ENCODE results near the gene LRWD1. TPM values are rescaled to one million over a fixed set of nuclear protein-coding genes. Genes with fewer than 3 reads are reported as not detected.
A peak's percentile ranks its signal among the peaks of the same experiment; 100 is the strongest.

Gene LRWD1
- 10 to 100 TPM in 1 of 2 donors, 1 to 10 TPM in 1; 9.8 to 12.2 TPM for total RNA-seq
- long read RNA-seq, transcript LRWD1-201 (15 exons, 2,215 nt), result major isoform, 25 of 39 reads
- long read RNA-seq, partial matches to known transcripts, result 5 of 39 reads
- long read RNA-seq, other reads (novel, unspliced or antisense), result 9 of 39 reads

DNA sequence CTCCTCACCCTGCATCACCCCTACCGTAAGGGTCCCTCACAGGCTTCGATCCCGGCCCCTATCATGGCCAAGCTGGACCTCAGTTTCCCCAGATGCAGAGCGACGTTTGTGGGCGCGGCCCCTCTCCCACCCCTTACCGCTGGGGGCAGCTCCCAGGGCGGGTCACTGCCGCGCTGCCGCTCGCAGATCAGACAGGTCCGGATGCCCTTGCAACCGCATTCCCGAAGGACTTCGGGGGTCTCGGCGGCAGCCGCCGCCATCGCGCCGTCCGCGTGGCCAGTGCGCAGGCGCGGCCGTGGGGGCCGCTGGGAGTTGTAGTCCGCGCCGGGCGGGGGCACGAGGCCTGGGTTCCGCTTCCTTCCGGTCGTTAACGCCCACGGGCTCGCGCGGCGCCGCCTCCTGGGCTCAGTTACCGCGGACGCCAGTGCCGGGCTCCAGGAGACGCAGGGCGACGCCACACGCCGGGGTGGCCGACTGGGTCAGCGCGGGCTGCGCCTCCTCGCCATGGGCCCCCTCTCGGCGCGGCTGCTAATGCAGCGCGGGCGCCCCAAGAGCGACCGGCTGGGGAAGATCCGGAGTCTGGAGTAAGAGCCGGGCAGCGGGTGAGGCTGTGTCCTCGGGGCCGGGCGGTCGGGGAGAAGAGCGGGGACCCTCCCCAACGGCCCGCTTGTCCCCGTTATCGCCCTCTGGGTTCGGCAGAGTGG lies at the start of gene LRWD1, which contains the start of gene ALKBH4:
Gene LRWD1, plus strand, starts transcription at position 408 of the 704 bp plus-strand sequence. Its CDS starts 97 bp downstream, at position 505.
Gene ALKBH4, minus strand, starts transcription at position 287 of the 704 bp plus-strand sequence. Its CDS starts 27 bp downstream, at position 260.
- intact Hi-C loops (cut with DNase I), result no loop called here
- peak; percentile 96 to 98 for ATAC-seq
- peak; percentile 97 for DNase-seq

DNA sequence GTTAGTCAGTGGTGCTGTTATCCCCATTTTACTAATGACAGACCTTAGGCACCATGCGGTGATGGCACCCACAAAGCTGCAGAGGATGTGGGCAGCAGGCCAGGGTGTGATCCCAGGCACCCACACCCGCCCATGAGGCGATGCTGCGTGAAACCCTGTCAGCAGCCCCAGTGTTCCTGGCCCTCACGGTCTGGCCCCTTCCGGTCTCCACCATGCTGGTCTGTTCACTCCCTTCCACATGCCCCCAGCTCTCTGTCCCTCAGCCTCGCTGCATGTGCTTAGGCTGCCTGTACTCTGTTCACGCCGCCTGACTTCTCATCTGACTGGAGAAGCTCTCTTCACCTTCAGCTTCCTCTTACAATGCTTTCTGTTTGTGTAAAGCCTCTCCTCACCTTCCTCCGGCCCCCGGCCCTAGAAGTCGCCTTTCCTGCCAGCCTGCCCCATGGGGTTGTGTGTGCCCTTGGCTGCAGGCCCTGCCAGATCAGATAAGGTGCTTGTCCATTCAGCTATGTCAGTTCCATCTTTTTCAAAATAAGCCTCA lies 49.0 kb upstream of the LRWD1 start:
- ATAC-seq (peak; percentile 15 to 35), DNase-seq (no peak)

DNA sequence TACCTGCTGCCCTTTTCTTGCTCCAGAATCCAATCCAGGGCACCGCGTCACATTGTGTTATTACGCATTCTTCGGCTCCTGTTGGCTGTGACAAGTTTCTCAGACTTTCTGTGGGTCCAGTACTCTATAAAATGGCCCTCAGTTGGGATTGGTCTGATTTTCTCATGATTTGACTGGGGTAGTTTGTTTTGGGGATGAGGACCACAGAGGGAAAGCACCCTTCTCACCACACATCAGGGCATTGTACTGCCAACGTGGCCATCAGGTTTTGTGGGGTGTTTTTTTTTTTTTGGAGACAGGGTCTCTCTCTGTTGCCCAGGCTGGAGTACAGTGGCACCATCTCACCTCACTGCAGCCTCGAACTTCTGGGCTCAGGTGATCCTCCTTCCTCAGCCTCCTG lies 48.4 kb upstream of the LRWD1 start:
- intact Hi-C loops (cut with DNase I), result no loop called here
- DNase-seq (no peak), ATAC-seq (no peak)

More for the DNA sequence above, 49.0 kb upstream of the LRWD1 start:
- intact Hi-C loops (cut with DNase I), result no loop called here

DNA sequence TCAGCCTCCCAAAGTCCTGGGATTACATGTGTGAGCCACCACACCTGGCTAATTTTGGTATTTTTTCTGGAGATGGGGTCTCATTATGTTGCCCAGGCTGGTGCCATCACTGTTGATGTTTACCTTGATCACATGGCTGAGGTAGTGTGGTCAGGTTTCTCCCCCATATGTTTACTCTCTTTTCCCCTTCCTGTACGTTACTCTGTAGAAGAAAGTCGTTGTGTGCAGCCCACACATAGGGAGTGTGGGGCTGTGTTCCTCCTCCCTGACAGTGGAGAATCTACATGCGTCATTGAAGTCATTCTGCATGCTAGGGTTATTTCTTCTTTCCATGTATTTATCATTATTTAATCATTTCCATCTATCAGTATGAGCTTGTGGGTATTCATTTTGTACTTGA lies 47.7 kb upstream of the LRWD1 start:
- intact Hi-C loops (cut with DNase I), result no loop called here
- ATAC-seq (no peak), DNase-seq (no peak)

DNA sequence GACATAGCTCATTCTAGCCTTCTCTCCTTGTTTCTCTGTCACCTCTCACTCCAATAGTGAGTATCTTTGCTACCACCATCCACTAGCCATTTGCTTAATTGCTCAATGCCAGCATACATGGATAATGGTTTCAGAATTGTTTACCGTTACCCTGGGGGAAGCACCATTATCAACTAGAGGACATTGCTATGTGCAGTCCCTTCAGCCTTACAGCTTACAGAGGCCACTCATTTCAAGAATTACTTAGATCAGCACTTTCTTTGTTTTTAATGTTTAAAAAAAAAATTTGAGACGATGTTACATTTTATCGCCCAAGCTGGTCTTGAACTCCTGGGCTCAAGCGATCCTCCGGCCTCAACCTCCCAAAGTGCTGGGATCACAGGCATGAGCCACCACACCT lies 46.2 kb upstream of the LRWD1 start:
- DNase-seq (no peak), ATAC-seq (no peak)
- intact Hi-C loops (cut with DNase I), result no loop called here

DNA sequence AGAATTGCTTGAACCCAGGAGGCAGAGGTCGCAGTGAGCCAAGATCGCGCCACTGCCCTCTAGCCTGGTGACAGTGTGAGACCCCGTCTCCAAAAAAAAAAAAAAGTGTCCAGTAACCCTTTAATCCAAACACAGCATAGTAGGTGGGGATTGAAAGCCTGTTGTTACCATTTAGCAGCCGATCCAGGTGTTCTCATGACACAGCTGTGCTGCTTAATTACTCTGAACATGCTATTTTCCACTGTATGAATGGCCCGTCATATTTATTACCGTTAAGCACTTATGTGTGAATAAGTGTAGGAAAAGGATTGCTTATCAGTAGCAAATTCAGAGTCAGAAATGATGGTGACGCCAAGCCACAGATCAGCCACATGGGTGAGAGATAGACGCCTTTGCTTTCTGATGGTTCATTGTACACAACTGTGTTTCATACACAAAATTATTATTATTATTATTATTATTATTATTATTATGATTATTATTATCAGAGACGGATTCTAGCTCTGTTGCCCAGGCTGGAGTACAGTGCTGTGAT lies 43.0 kb upstream of the LRWD1 start:
- no peak for ATAC-seq
- DNase-seq, result no peak
- intact Hi-C loops (cut with DNase I), result no loop called here

DNA sequence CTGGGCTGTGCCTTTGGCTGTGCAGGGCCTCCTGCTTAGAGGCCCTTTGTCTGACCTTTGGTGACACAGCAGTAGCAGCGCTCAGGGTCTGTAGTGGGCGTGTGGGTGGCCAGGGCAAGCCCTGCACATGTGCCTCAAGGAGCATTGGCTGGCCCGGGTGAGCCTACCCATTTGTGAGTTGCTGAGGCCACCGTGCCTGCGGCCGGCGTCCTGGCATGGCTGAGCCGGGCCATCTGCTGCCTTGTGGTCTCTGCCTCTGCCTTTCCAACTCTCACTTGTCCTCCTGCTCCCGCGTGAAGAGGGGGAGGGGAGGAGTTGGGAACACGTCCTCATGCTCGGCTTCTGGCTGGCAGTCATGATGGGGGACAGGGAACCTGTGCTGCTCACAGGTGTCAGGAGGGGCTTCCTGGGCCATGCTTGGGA lies 40.6 kb upstream of the LRWD1 start:
- intact Hi-C loops (cut with DNase I), result no loop called here
- no peak for DNase-seq
- ATAC-seq, result no peak

DNA sequence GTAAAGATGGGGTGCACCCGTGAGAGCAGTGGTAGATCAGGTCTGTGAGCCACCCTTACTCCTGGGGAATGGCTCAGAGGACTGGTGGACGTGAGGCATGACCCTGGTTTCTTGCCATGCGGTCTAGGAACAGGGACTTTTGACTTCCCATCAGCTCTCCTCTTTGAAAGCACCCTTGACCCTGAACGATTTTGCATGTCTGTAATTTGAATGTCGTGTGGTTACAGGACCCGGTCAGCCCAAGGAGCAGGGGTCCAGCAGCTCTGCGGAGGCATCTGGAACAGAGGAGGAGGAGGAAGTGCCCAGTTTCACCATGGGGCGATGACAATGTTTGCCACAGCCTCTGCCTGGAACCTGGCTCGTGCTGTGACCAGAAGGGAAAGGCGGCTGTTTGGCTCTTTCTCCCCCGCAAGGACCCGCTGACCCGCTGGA lies 40.0 kb upstream of the LRWD1 start:
- ATAC-seq (peak in 1 of 2 donors; percentile 13), DNase-seq (no peak)
- intact Hi-C loops (cut with DNase I), result no loop called here

DNA sequence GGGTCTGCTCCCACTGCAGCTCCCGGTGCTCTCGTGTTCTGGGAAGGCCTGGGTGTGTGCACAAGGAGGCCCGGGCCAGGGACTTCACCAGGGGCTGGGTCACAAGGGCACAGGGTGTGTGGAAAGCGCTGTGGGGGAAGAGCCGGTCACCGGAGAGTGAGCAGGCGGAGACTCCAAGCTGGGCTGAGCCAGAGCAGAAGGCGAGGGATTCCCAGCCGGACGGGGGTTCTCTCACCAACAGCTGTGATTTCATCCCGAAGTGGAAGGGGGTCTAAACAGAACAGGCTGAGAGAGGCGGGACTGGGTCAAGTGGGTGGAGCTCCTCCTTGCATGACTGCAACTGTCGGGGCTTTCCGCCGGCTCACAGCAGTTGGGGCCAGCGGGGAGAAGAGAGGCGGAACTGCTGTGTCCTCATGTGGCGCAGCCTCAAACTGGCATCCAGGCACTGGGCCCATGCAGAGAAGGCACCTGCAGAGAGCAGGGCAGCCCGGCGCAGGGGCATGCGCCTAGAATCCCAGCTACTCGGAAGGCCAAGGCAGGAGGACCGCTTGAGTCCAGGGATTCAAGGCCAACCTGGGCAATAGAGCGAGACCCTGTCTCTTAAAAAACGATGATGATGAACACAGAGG lies 39.0 kb upstream of the LRWD1 start:
- ATAC-seq (peak; percentile 57), DNase-seq (peak; percentile 36)
- intact Hi-C loops (cut with DNase I), result no loop called here

DNA sequence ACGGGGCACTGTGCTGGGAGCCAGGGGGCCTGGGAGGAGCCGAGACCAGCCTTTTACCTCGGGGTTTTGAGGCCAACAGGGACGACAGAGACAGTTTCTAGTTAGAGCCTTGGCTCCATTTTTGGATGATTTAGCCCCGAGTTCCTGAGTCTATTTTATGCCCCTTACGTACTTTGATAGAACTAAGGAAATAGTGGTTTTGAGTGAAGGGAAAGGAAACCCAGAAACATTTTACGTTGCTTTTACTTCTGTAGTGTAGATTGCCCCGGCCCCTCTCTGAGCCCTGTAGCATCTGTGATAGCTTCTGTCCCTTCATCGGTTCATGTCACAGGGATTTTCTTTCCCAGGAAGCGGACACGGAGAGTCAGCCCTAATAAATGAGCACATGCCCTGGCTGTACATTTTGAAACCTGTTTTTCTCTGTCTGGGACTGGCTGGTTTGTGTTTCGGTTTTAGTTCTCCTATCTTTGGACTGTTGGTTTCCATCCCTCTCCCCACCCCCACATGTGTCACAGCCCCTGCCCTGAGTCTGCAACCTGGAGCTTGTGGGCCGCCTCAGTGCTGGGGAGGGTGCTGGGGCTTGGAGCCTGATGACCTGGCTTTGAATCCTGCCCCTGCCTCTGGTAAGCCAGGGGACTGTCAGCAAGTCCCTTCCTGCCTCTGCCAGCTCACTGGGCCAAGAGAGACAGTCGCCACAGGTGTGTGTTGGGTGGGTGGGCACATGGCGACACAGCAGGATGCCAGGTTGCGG lies 38.3 kb upstream of the LRWD1 start:
- intact Hi-C loops (cut with DNase I), result no loop called here
- no peak for DNase-seq
- peak; percentile 29 to 31 for ATAC-seq

DNA sequence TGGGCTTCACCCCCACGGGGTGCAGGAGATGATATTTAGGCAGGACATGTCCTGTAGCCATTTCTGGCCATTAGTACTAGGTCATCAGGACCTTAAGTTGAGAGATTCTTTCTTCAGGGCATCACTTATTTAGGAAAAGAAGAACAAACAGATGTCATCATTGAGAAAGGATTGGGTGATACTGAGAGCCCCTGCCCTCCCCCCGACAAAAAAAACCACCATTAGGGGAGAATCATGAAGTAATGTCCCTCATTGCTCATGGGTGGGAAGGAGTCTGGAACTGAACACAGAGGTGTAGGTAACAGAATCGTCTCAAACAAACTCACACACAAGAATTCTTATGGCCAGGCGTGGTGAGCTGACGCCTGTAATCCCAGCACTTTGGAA lies 37.8 kb upstream of the LRWD1 start:
- DNase-seq, result no peak

DNA sequence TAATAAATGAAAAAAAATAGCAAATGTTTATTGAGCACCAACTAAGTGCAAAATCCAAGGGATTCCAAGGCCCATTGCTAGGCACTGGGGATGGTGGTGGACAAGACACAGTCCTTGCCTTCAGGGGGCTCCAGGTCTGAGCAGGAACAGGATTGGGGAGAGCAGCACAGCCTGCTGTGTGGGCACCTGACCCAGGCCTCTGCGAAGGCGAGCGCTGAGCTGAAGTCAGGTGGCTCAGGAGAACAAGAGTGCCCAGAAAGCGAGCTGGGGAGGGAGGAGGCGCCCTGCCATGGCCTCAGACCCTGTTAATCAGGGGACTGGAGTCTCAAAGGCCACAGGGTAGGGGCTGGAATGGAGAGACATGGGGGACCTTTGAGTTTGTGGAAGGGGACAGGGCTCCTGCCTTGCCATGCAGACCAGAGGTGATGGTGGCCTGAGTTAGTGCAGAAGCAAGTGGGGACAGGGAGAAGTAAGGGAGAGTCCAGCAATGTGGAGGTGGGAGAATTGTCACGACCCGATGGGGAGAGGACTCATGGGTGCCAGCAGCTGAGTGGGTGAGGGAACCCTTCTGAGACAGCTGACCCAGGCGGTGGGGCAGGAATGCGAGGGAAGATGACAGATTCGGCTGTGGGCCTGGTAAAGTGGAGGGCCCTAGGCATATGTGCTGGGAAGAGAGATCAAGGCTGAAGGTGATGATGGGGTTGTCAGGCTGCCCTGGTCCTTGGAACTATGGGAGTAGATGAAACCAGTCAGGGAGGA lies 35.5 kb upstream of the LRWD1 start:
- DNase-seq (no peak), ATAC-seq (no peak)
- intact Hi-C loops (cut with DNase I), result no loop called here

More for the DNA sequence above, 37.8 kb upstream of the LRWD1 start:
- intact Hi-C loops (cut with DNase I), result no loop called here
- ATAC-seq, result no peak

DNA sequence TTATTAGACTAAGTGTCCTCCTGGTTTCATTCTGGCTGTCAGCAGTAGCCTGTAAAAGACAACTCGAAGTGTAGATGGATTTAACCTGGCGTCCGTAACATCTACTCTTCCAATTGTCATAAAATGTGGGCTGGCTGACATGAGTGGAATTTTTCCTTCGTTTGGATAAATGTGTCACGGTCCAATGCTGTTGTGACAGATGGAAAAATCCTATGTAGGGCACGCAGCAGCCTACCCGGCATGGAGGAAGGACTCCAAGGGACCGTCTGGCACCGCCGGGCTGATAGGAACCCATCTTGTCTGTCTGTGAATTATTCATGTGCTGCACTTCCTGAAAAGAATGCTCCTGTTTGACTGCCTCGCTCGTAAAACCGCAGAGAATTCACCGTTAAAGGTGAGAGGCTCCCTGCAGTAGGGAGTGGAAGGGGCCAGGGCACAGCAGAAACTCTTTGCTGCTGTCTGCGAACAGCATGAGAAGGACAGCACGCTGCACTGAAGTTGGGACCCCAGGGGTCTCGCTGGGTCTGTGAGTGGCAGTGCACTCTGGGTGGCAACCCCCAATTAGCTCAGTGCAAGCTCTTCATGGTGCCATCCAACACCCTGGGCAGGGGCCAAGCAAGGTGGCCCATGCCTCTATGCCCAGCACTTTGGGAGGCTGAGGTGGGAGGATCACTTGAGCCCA lies 33.0 kb upstream of the LRWD1 start:
- ATAC-seq, result no peak
- no peak for DNase-seq
- intact Hi-C loops (cut with DNase I), result no loop called here

DNA sequence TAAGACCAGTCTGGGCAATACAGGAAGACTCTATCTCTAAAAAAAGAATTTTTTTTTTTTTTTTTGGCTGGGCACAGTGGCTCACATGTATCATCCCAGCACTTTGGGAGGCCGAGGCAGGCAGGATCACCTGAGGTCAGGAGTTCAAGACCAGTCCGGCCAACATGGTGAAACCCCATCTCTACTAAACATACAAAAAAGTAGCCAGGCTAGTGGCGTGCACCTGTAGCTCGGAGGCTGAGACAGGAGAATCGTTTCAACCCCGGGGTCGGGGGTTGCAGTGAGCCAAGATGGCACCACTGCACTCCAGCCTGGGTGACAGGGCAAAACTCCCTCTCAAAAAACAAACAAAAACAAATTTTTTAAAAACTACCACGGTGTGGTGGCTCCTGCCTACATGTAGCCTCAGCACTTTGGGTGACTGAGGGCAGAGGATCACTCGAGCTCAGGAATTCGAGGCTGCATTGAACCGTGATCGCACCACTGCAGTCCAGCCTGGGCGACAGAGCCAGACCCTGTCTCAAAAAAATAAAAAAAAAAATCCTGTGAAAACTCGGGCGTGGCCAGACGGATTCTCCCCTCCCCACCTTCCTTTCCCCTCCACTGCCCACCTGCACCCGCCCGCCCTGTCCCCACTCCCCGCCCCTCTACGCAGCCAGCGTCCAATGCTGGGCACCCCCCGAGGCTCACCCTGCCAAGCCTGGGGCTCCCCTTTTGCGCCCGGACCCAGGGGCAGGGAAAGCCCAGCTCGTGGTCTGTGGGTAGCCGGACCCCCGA lies 32.2 kb upstream of the LRWD1 start:
- intact Hi-C loops (cut with DNase I), result no loop called here
- DNase-seq (no peak), ATAC-seq (peak; percentile 19 to 32)

DNA sequence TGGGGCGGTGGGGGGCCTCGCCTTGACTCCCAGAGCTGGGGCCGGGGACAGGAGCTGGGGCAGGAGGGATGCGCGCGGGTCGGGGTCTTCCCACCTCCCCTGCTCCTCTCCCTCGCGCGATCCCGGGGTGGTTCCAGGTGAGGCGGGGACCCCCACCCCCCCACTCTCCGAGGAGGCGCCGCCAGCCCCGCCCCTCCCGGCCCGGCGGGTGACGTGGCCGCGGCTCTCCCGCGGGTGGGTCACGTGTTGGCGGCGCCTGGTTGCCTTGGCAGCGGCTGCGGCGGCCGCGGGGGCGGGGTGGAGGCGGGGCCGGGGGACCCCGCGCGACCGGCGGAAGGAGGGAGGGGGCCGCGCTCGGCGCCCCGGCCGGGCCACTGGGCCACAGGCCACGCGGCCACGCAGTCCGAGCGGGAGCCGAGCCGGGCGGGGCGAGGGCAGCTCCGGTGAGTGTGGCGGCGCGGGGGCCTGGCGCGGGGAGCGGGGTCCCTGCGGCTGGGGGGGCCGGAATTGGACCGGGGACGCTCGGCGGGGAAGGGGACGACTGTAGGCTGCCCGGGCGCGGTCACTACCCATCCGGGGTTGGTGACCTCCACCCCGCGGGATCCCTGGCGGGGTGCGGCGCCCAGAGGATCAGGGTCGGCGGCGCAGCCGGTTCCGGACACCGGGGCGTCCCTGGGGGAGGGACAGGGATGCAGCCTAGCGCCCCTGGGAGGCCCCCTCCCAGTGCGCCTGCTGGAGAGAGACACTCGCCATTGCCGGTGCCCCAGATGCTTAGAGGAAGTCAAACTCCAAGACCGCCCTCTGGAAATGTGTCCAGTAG lies 31.4 kb upstream of the LRWD1 start, which contains the start of gene ORAI2:
Gene ORAI2, plus strand, starts transcription at position 357 of the 820 bp plus-strand sequence. CDS start 5,382 bp downstream, outside the sequence.
- DNase-seq (peak; percentile 88), ATAC-seq (peak; percentile 87 to 93)
- intact Hi-C loops (cut with DNase I), result no loop called here

DNA sequence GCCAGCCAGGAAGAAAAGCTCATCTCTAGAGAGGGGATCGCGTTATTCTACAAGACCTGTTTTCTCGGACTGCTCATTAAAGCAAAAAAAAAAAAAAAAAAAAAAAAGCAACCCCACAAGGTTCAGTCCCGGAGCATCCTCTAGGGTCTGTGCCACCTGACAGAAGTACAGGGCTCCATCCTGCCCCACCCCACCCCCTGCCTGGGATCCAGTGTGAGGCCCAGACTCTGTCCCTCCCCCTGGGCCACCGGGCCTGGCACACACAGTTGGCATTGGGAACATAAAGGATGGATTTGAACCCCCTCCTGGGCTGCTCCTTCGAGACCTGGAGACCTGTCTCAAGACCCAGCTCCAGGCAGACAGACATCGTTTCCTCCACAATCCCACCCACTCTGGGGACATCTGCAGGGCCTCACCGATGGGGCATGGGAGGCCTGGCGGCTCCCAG lies 30.7 kb upstream of the LRWD1 start:
- ATAC-seq, result peak; percentile 3 to 8
- intact Hi-C loops (cut with DNase I), result no loop called here
- DNase-seq, result no peak

All from left cardiac atrium (tissue), 4 donors.